K562 (cell line): ENCODE measurements around the gene DCTN5. TPM values are rescaled to one million over a fixed set of nuclear protein-coding genes. Genes with fewer than 3 reads are reported as not detected.

Source experiments
- ATAC-seq: fragments of 200-7000 bp; cut with Tn5 transposase; 3 replicates; pipeline ENCODE4 v1.9.1; 2020; ENCODE audit warnings: moderate library complexity
- BruUV-seq: library from RNA; stranded (reverse); fragments of 400-500 nt; replicated peaks from 2 replicates; lab custom pipeline; 2021; lab: Mats Ljungman, UMichigan
- CTCF ChIA-PET: fragments of 300-600 bp; formaldehyde crosslinking; extraction: SDS; loops from one replicate; lab custom pipeline; 2021; ENCODE audit warnings: low intra/inter-chr PET ratio; lab: Yijun Ruan, JAX
- POLR2A ChIA-PET: fragments of 300-600, 350-650 bp; sonication (Branson Sonifier 250); formaldehyde crosslinking; extraction: SDS; loops from one replicate; lab custom pipeline; 2021; ENCODE audit warnings: antibody characterized with exemption, inconsistent platforms; lab: Yijun Ruan, JAX
- DNase-seq, 4 experiments: peaks; one replicate each; pipeline versions ENCODE4 v3.0.0 to v3.0.0-alpha.2; 2011 to 2018; ENCODE audit warnings: low spot score in 3 of 4, mixed read lengths in 3 of 4; ENCODE audit errors: extremely low read depth in 1 of 4
- FAIRE-seq: peaks from 2 replicates; lab custom pipeline; 2011; peaks lifted over from hg19 to GRCh38; lab: Jason Lieb, UNC
- H2AFZ ChIP-seq: 2 replicates; pipeline ENCODE4 v1.6.0; 2011; ENCODE audit warnings: low read depth, low read length, control low read depth, inconsistent platforms
- H3K27ac ChIP-seq: fragments of 200-600 bp; 3 replicates; pipeline ENCODE4 v1.8.0; 2011; ENCODE audit warnings: low read depth, mild to moderate bottlenecking, control low read depth, inconsistent platforms, low read length, moderate library complexity, mixed read lengths; ENCODE audit errors: extremely low read depth
- H3K27me3 ChIP-seq, 2 experiments: fragments of 300-600 bp in 1 of 2; 2 replicates in 1 of 2; 3 replicates in 1 of 2; pipeline versions ENCODE4 v1.6.0 to v1.8.0; 2011; ENCODE audit warnings: inconsistent platforms in 2 of 2, low read length in 2 of 2, mild to moderate bottlenecking in 1 of 2, mixed read lengths in 1 of 2, moderate library complexity in 1 of 2; ENCODE audit not compliant: control insufficient read depth in 2 of 2, insufficient read depth in 2 of 2
- H3K36me3 ChIP-seq: fragments of 300-600 bp; 3 replicates; pipeline ENCODE4 v1.8.0; 2011; ENCODE audit warnings: mild to moderate bottlenecking, low read length, inconsistent platforms; ENCODE audit not compliant: control insufficient read depth, insufficient read depth
- H3K4me1 ChIP-seq, 2 experiments: fragments of 200-600 bp in 1 of 2; replicated peaks in 1 of 2; 2 replicates in 1 of 2; 3 replicates in 1 of 2; pipeline versions ENCODE4 v1.5.1 to v1.8.0; 2011; ENCODE audit warnings: inconsistent platforms in 2 of 2, low read length in 2 of 2, mild to moderate bottlenecking in 1 of 2, mixed read lengths in 1 of 2, moderate library complexity in 1 of 2; ENCODE audit not compliant: control insufficient read depth in 2 of 2, insufficient read depth in 2 of 2
- H3K4me2 ChIP-seq: 2 replicates; pipeline ENCODE4 v1.6.1; 2011; ENCODE audit warnings: low read length, control low read depth, inconsistent platforms, mixed read lengths; ENCODE audit not compliant: insufficient read depth
- H3K4me3 ChIP-seq: fragments of 200-600 bp; sonication (generic), shearing (Covaris generic); 2 replicates; pipeline ENCODE4 v1.5.1; 2016; ENCODE audit warnings: control low read depth, inconsistent platforms
- H3K79me2 ChIP-seq: fragments of 200-600 bp; 3 replicates; pipeline ENCODE4 v1.8.0; 2011; ENCODE audit warnings: low read length, inconsistent platforms; ENCODE audit not compliant: control insufficient read depth, insufficient read depth
- H3K9ac ChIP-seq, 2 experiments: 2 replicates each; pipeline versions ENCODE4 v1.6.0 to v1.6.1; 2011; ENCODE audit warnings: low read depth in 2 of 2, low read length in 2 of 2, control low read depth in 1 of 2, inconsistent platforms in 1 of 2, mild to moderate bottlenecking in 1 of 2, mixed read lengths in 1 of 2; ENCODE audit not compliant: insufficient read depth in 1 of 2
- H3K9me1 ChIP-seq: one replicate; pipeline ENCODE4 v1.6.0; 2011; ENCODE audit warnings: inconsistent platforms, mild to moderate bottlenecking, low read length, moderate library complexity; ENCODE audit not compliant: control insufficient read depth, insufficient read depth
- H3K9me3 ChIP-seq: replicated peaks from 2 replicates; pipeline ENCODE4 v1.5.1; 2011; ENCODE audit warnings: low read depth, low read length, inconsistent platforms; ENCODE audit not compliant: control insufficient read depth, insufficient read depth
- H4K20me1 ChIP-seq: replicated peaks from 2 replicates; pipeline ENCODE4 v1.6.1; 2011; ENCODE audit warnings: low read length, inconsistent platforms, mixed read lengths; ENCODE audit not compliant: control insufficient read depth, insufficient read depth
- ARID1B ChIP-seq: fragments of 450-650 bp; IDR thresholded peaks from 2 replicates; pipeline ENCODE4 v1.6.1; 2016; ENCODE audit warnings: antibody characterized with exemption, mild to moderate bottlenecking, inconsistent platforms
- ATF7 ChIP-seq: fragments of 450-650 bp; IDR thresholded peaks from 2 replicates; pipeline ENCODE4 v1.7.1; 2014; ENCODE audit warnings: mild to moderate bottlenecking, moderate library complexity
- BMI1 ChIP-seq: fragments of 150-350 bp; IDR thresholded peaks from 2 replicates; pipeline ENCODE4 v1.6.1; 2014; ENCODE audit warnings: low read length
- CHAMP1 ChIP-seq: fragments of 450-650 bp; IDR thresholded peaks from 2 replicates; pipeline ENCODE4 v1.6.1; 2016; ENCODE audit warnings: mild to moderate bottlenecking
- DDX20 ChIP-seq: fragments of 450-650 bp; IDR thresholded peaks from 2 replicates; pipeline ENCODE4 v1.6.1; 2016; ENCODE audit warnings: missing genetic modification characterization, low read depth, mild to moderate bottlenecking, missing compliant biosample characterization, moderate library complexity
- DLX4 ChIP-seq: fragments of 250-450 bp; sonication (Bioruptor Pico); IDR thresholded peaks from 2 replicates; pipeline ENCODE4 v1.6.1; 2021; ENCODE audit warnings: mild to moderate bottlenecking
- EWSR1 ChIP-seq: fragments of 450-650 bp; IDR thresholded peaks from 2 replicates; pipeline ENCODE4 v1.6.1; 2018; ENCODE audit warnings: borderline replicate concordance, mild to moderate bottlenecking, low read depth, moderate library complexity; ENCODE audit not compliant: partially characterized antibody
- FOXO4 ChIP-seq: fragments of 450-650 bp; formaldehyde crosslinking; IDR thresholded peaks from 2 replicates; pipeline ENCODE4 v1.4.0; 2020; ENCODE audit warnings: mild to moderate bottlenecking, moderate library complexity
- KAT7 ChIP-seq: sonication (generic); formaldehyde crosslinking; IDR thresholded peaks from 2 replicates; pipeline ENCODE4 v1.8.0; 2022; ENCODE audit warnings: missing genetic modification reagents, mild to moderate bottlenecking, borderline replicate concordance
- KDM4B ChIP-seq, 2 experiments: fragments of 450-650 bp in 1 of 2; sonication (generic) in 1 of 2; IDR thresholded peaks; 2 replicates each; pipeline ENCODE4 v1.6.1; 2016 to 2017; ENCODE audit warnings: borderline replicate concordance in 2 of 2, antibody characterized with exemption in 1 of 2, low read depth in 1 of 2, mild to moderate bottlenecking in 1 of 2
- KHSRP ChIP-seq: fragments of 450-650 bp; IDR thresholded peaks from 2 replicates; pipeline ENCODE4 v1.6.1; 2017
- PCBP1 ChIP-seq: fragments of 200-400 bp; formaldehyde crosslinking; IDR thresholded peaks from 2 replicates; pipeline ENCODE4 v1.6.1; 2018; ENCODE audit warnings: mild to moderate bottlenecking, low read depth, low read length; ENCODE audit not compliant: poor library complexity, severe bottlenecking
- PPARD ChIP-seq: fragments of 250-450 bp; sonication (Bioruptor Pico); IDR thresholded peaks from 2 replicates; pipeline ENCODE4 v1.8.0; 2022; ENCODE audit warnings: inconsistent platforms, mild to moderate bottlenecking, moderate library complexity
- ZNF224 ChIP-seq: sonication (generic); formaldehyde crosslinking; IDR thresholded peaks from 2 replicates; pipeline ENCODE4 v1.8.0; 2022; ENCODE audit warnings: mild to moderate bottlenecking, missing genetic modification reagents
- ZNF57 ChIP-seq: fragments of 450-650 bp; formaldehyde crosslinking; IDR thresholded peaks from 2 replicates; pipeline ENCODE4 v1.4.0; 2020; ENCODE audit warnings: mild to moderate bottlenecking, moderate library complexity
- WGBS: fragments of 100-300 bp; shearing (Covaris generic); methylation state at CpG from one replicate; pipeline ENCODE4 v1.1.6; 2016; ENCODE audit warnings: low coverage, mixed read lengths; ENCODE audit not compliant: insufficient coverage; ENCODE audit errors: missing lambda C conversion rate; 5-methylcytosine and 5-hydroxymethylcytosine counted together
- in situ Hi-C: fragments of 300-500 bp; cut with MboI; formaldehyde crosslinking; loops from 4 replicates; pipeline ENCODE4 v1.15.0; 2018; ENCODE audit warnings: inconsistent platforms, mixed read lengths
- intact Hi-C: fragments of 100-400 bp; cut with micrococcal nuclease; formaldehyde crosslinking; loops from 2 replicates; pipeline ENCODE4 v1.14.2; 2022
- polyA plus RNA-seq, 8 experiments: library from polyadenylated mRNA; depleted of rRNA in 4 of 8; stranded (reverse) in 5 of 8; unstranded in 3 of 8; fragments of >200 nt; fragmentation: Nextera tagmentation in 2 of 8; fragmentation: Illumina TruSeq in 1 of 8; extraction: Ambion mirVana in 2 of 8; extraction: Trizol in 1 of 8; gene quantifications; 2 replicates each; pipeline versions ENCODE4 v1.2.1 to v1.2.3, GENCODE V29; 2011 to 2014; ENCODE audit warnings: inconsistent platforms in 1 of 8, missing spikeins in 1 of 8
- total RNA-seq, 7 experiments: library from RNA; depleted of rRNA in 6 of 7; stranded (reverse); fragments of >200 nt in 6 of 7; fragmentation: Illumina TruSeq in 2 of 7; extraction: Trizol in 2 of 7; gene quantifications; 2 replicates each; pipeline versions ENCODE4 v1.2.1 to v1.2.3, GENCODE V29; 2011 to 2021; ENCODE audit warnings: low replicate concordance in 1 of 7

The DCTN5 gene
- total and polyA plus RNA-seq, 9 of the 15 experiments (the other 6 are each of a cell fraction or from before 2014, with no cell fraction given): 35.8 to 149 (median 75.9) TPM

- Histone ChIP-seq H4K20me1 (no peaks in the 10 kb centered on the region), H3K9me3 (no peaks in the 10 kb centered on the region), H3K9me1 (no peaks in the 10 kb centered on the region), H3K4me2 (no peak overlapping the region), H3K27me3 (peaks cover 0 to 10% of the 10 kb centered on the region in 2 experiments; a peak in 2 of 5 replicates), H3K4me1 (peaks cover 0 to 11% of the 10 kb centered on the region in 2 experiments; a peak in 2 of 5 replicates), H3K79me2 (no peaks in the 10 kb centered on the region), H3K9ac (no peak overlapping the region), H3K36me3 (no peaks in the 10 kb centered on the region), H2AFZ (no peak overlapping the region), H3K27ac (no peak overlapping the region), H3K4me3 (no peak overlapping the region)
- in situ Hi-C loops (no loop called here), intact Hi-C loops (no loop called here)
- POLR2A ChIA-PET: interaction anchor here (1.1 kb wide), 1 partner anchor 10 kb away, joined by 3 read pairs; no protein-coding TSS in a partner anchor
- ATAC-seq: no peak
- DNase-seq: no peak
- TF ChIP-seq ZNF57 (CRISPR knock-in tag) (no peak), PCBP1 (no peak), CHAMP1 (no peak), ZNF224 (CRISPR knock-in tag) (no peak), BMI1 (no peak), KHSRP (no peak), EWSR1 (no peak), KDM4B (IDR thresholded peaks at IDR 0.05; ENCODE audit: borderline replicate concordance in 2 of 2, low read depth in 1 of 2) (no peak), ARID1B (no peak), DLX4 (CRISPR knock-in tag) (no peak), FOXO4 (CRISPR knock-in tag) (no peak), ATF7 (no peak), KAT7 (CRISPR knock-in tag) (no peak), DDX20 (tag) (no peak), PPARD (CRISPR knock-in tag) (no peak)
- CTCF ChIA-PET: no interaction called here
- 15% methylated on average over 5 of the region's 5 CpGs for WGBS
- BruUV-seq: no TSS peak
- FAIRE-seq: no peak
Measured at GRCh38 chr16:23716484-23716883, 75.2 kb downstream of the DCTN5 start.
